Thyroid gland (tissue), 4 donors: ENCODE results near the gene DNAL4.

Experiments used
- CTCF ChIP-seq, 6 experiments: fragments of 200-600 bp in 3 of 6; fragments of 450-650 bp in 3 of 6; sonication (generic) in 3 of 6; IDR thresholded peaks; one replicate each; pipeline ENCODE4 v1.5.1; 2016 to 2019; ENCODE audit warnings: antibody characterized with exemption in 6 of 6, mild to moderate bottlenecking in 2 of 6, inconsistent platforms in 1 of 6, moderate library complexity in 1 of 6
- POLR2A ChIP-seq, 2 donors: fragments of 450-650 bp; IDR thresholded peaks; one replicate each; pipeline ENCODE4 v1.6.1; 2017; ENCODE audit warnings: antibody characterized with exemption in 2 of 2, mild to moderate bottlenecking in 2 of 2, moderate library complexity in 1 of 2

- no peak for TF ChIP-seq CTCF (IDR thresholded peaks at IDR 0.05)
- TF ChIP-seq POLR2A (IDR thresholded peaks at IDR 0.05): no peak
Observed at GRCh38 chr22:38828616-38829205, 34.8 kb upstream of the DNAL4 start.
